OCI-LY1 (cell line): ENCODE results near the gene CRABP1.

Experiments used
- H2AFZ ChIP-seq: fragments of 200-600 bp; sonication (generic), shearing (Covaris generic); 2 replicates; pipeline ENCODE4 v1.6.0; 2014; ENCODE audit warnings: antibody characterized with exemption, mild to moderate bottlenecking, low read length
- H3F3A ChIP-seq: fragments of 200-600 bp; sonication (generic), shearing (Covaris generic); 2 replicates; pipeline ENCODE4 v1.6.0; 2014; ENCODE audit warnings: mild to moderate bottlenecking, antibody characterized with exemption, low read length, moderate library complexity; ENCODE audit not compliant: insufficient read depth
- H3K27ac ChIP-seq: fragments of 200-600 bp; sonication (generic); 2 replicates; pipeline ENCODE4 v1.5.1; 2014; ENCODE audit warnings: low read length, mixed run types, mild to moderate bottlenecking, low read depth; ENCODE audit not compliant: poor library complexity, severe bottlenecking
- H3K27me3 ChIP-seq: fragments of 200-600 bp; sonication (generic); 2 replicates; pipeline ENCODE4 v1.6.0; 2014; ENCODE audit warnings: antibody characterized with exemption, mild to moderate bottlenecking, low read length, moderate library complexity; ENCODE audit not compliant: insufficient read depth
- H3K36me3 ChIP-seq: fragments of 200-600 bp; sonication (generic); 2 replicates; pipeline ENCODE4 v1.6.1; 2014; ENCODE audit warnings: mild to moderate bottlenecking, antibody characterized with exemption, low read length, moderate library complexity, mixed read lengths; ENCODE audit not compliant: insufficient read depth
- H3K4me1 ChIP-seq: fragments of 200-600 bp; sonication (generic); 2 replicates; pipeline ENCODE4 v1.5.1; 2014; ENCODE audit warnings: mild to moderate bottlenecking, low read length, moderate library complexity; ENCODE audit not compliant: insufficient read depth, severe bottlenecking
- H3K4me2 ChIP-seq: fragments of 200-600 bp; sonication (generic), shearing (Covaris generic); 2 replicates; pipeline ENCODE4 v1.6.1; 2014; ENCODE audit warnings: low read length
- H3K4me3 ChIP-seq: fragments of 200-600 bp; sonication (generic); 2 replicates; pipeline ENCODE4 v1.5.1; 2014; ENCODE audit warnings: low read length, low read depth, mild to moderate bottlenecking, mixed read lengths; ENCODE audit not compliant: poor library complexity, severe bottlenecking
- H3K79me2 ChIP-seq: fragments of 200-600 bp; shearing (Covaris generic); 2 replicates; pipeline ENCODE4 v1.6.1; 2016; ENCODE audit warnings: mixed run types, low read length, mixed read lengths; ENCODE audit not compliant: insufficient read depth
- H3K9ac ChIP-seq: fragments of 200-600 bp; sonication (generic), shearing (Covaris generic); 2 replicates; pipeline ENCODE4 v1.6.1; 2014; ENCODE audit warnings: mild to moderate bottlenecking, low read length, mixed read lengths
- H3K9me2 ChIP-seq: fragments of 200-600 bp; sonication (generic), shearing (Covaris generic); 2 replicates; pipeline ENCODE4 v1.6.1; 2014; ENCODE audit warnings: low read depth, mild to moderate bottlenecking, low read length, mixed read lengths
- H3K9me3 ChIP-seq: fragments of 200-600 bp; shearing (Covaris generic); 2 replicates; pipeline ENCODE4 v1.6.1; 2014; ENCODE audit warnings: low read length, mixed read lengths
- H4K20me1 ChIP-seq: fragments of 200-600 bp; sonication (generic), shearing (Covaris generic); 2 replicates; pipeline ENCODE4 v1.6.0; 2016; ENCODE audit warnings: mild to moderate bottlenecking, low read length; ENCODE audit not compliant: insufficient read depth
- EZH2 ChIP-seq: fragments of 200-600 bp; sonication (generic), shearing (Covaris generic); IDR thresholded peaks from 2 replicates; pipeline ENCODE4 v1.8.0; 2017; ENCODE audit warnings: borderline replicate concordance, mixed run types, mild to moderate bottlenecking, antibody characterized with exemption, low read length, moderate library complexity, mixed read lengths
- TF ChIP-seq, protein P1 (sequence below): fragments of 200-600 bp; sonication (generic), shearing (Covaris generic); IDR thresholded peaks from 2 replicates; pipeline ENCODE4 v1.5.1; 2017; ENCODE audit warnings: mild to moderate bottlenecking, antibody characterized with exemption, low read length, moderate library complexity, mixed read lengths

CRABP1 gene

DNA sequence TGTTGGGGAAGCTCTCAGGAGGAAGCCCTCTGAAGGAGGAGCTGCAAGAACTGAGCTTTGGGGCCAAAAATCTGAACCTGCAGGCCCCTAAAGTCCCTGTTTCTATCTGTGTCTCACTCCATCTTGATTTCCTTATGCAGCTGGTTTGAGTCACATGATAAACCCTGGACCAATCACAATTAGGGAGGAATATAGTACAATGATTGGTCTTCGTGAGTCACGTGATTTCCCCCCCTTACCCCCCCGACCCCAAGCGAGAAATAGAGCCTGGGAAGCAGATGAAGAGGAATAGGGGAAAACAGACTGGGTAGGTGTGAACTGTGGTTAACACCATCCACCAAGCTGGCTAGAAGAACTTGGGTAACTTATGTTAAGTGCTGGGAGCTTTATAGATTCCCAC lies 12.9 kb downstream of the CRABP1 start:
- H3K9ac ChIP-seq, result no peak overlapping the region
- H3K4me3 ChIP-seq, result no peak overlapping the region
- no peak overlapping the region for H3K4me2 ChIP-seq
- TF ChIP-seq EZH2, result no peak
- TF ChIP-seq, protein P1, sequence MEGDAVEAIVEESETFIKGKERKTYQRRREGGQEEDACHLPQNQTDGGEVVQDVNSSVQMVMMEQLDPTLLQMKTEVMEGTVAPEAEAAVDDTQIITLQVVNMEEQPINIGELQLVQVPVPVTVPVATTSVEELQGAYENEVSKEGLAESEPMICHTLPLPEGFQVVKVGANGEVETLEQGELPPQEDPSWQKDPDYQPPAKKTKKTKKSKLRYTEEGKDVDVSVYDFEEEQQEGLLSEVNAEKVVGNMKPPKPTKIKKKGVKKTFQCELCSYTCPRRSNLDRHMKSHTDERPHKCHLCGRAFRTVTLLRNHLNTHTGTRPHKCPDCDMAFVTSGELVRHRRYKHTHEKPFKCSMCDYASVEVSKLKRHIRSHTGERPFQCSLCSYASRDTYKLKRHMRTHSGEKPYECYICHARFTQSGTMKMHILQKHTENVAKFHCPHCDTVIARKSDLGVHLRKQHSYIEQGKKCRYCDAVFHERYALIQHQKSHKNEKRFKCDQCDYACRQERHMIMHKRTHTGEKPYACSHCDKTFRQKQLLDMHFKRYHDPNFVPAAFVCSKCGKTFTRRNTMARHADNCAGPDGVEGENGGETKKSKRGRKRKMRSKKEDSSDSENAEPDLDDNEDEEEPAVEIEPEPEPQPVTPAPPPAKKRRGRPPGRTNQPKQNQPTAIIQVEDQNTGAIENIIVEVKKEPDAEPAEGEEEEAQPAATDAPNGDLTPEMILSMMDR, result no peak
- H4K20me1 ChIP-seq, result no peaks in the 10 kb centered on the region
- no peaks in the 10 kb centered on the region for H3K9me2 ChIP-seq
- H3K27ac ChIP-seq, result no peak overlapping the region
- no peaks in the 10 kb centered on the region for H3K9me3 ChIP-seq
- H3K36me3 ChIP-seq, result no peaks in the 10 kb centered on the region
- no peaks in the 10 kb centered on the region for H3K27me3 ChIP-seq
- no peaks in the 10 kb centered on the region for H3K4me1 ChIP-seq
- no peaks in the 10 kb centered on the region for H3F3A ChIP-seq
- H3K79me2 ChIP-seq, result no peaks in the 10 kb centered on the region
- no peak overlapping the region for H2AFZ ChIP-seq

DNA sequence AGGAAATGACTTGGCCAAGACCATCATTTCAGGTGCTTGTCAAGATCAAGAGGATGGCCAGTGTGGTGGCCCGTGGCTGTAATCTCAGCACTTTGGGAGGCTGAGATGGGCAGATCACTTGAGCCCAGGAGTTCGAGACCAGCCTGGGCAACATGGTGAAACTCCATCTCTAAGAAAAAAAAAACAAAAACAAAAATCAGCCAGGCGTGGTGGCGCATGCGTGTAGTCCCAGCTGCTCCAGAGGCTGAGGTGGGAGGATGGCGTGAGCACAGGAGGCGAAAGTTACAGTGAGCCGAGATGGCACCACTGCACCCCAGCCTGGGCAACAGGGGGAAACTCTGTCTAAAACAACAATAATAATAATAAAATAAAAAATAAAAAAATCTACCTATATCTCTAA lies 15.0 kb downstream of the CRABP1 start:
- Histone ChIP-seq H3K4me1 (no peaks in the 10 kb centered on the region), H3K9me2 (no peaks in the 10 kb centered on the region), H3K4me2 (no peak overlapping the region)

DNA sequence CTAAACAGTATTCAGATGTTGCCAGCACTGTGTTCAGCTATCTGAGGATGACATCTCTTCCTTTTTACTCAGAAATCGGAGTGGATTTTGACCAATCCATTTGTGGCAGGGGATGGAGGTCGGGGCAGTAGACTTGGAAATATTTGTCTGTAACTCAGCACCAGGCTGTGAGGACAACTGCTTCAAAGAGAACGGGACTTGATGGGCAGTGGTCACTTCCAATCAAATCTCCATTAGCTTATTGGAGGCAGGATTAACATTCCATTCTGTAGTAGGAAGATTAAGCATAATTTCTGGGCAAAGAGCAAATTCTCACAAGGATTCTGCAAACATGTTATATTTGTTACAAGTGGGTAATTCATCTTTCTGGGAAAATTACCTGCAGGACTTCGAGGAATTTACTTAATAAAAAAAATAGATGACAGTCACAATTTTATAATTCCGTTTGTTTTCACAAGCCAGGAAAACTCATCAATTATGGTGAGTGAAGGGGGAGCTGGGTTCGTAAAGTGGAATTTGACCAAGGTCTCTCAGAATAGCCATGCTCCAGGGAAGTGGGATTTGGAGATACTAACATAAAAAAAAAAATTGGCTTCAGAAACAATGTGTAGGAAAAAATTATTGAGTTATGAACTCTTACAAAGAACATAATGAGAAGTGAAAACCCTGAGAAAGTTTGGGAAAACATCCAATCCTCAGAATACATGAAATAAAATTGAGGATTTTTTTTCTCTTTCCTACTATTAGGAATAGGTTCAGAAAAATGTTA lies 18.1 kb downstream of the CRABP1 start:
- no peaks in the 10 kb centered on the region for H3K36me3 ChIP-seq
- H3K9me3 ChIP-seq, result no peaks in the 10 kb centered on the region
- no peak overlapping the region for H2AFZ ChIP-seq
- H3K4me3 ChIP-seq, result no peak overlapping the region
- no peak overlapping the region for H3K4me2 ChIP-seq
- TF ChIP-seq EZH2, result no peak
- TF ChIP-seq, protein P1, result no peak
- H3K79me2 ChIP-seq, result no peaks in the 10 kb centered on the region
- no peaks in the 10 kb centered on the region; the same call in 1 of the 2 replicates for H3K27me3 ChIP-seq
- H4K20me1 ChIP-seq, result no peaks in the 10 kb centered on the region
- no peak overlapping the region for H3K9ac ChIP-seq
- H3F3A ChIP-seq, result no peaks in the 10 kb centered on the region
- no peaks in the 10 kb centered on the region for H3K4me1 ChIP-seq
- no peaks in the 10 kb centered on the region for H3K9me2 ChIP-seq
- no peak overlapping the region for H3K27ac ChIP-seq

More for the DNA sequence above, 15.0 kb downstream of the CRABP1 start:
- TF ChIP-seq, protein P1, result no peak
- TF ChIP-seq EZH2, result no peak
- Histone ChIP-seq H3K27me3 (no peaks in the 10 kb centered on the region; the same call in 1 of the 2 replicates), H3K79me2 (no peaks in the 10 kb centered on the region), H3K36me3 (no peaks in the 10 kb centered on the region), H3K27ac (no peak overlapping the region), H3F3A (no peaks in the 10 kb centered on the region), H3K9ac (no peak overlapping the region), H3K9me3 (no peaks in the 10 kb centered on the region), H3K4me3 (no peak overlapping the region), H4K20me1 (no peaks in the 10 kb centered on the region), H2AFZ (no peak overlapping the region)
